Measurements from ENCODE around the gene EVX1. TPM values are rescaled to one million over a fixed set of nuclear protein-coding genes. Genes with fewer than 3 reads are reported as not detected.

The EVX1 gene
- total RNA-seq, 2 donors from 2014 or later = not detected

- TF ChIP-seq CTCF (IDR thresholded peaks at IDR 0.05) = no peak
- no peak overlapping the region for H3K4me3 ChIP-seq
- H3K9me3 ChIP-seq = no peaks in the 10 kb centered on the region
- H3K27ac ChIP-seq = no peak overlapping the region
- peaks cover 49 to 69% of the 10 kb centered on the region in 2 donors for H3K27me3 ChIP-seq
- H3K4me1 ChIP-seq = peaks cover 0 to 35% of the 10 kb centered on the region in 2 donors
- no peaks in the 10 kb centered on the region for H3K36me3 ChIP-seq
- DNase-seq (ENCODE audit: low spot score) = no peak
Measured at GRCh38 chr7:27248911-27249723, 6.5 kb downstream of the EVX1 start.

DNA sequence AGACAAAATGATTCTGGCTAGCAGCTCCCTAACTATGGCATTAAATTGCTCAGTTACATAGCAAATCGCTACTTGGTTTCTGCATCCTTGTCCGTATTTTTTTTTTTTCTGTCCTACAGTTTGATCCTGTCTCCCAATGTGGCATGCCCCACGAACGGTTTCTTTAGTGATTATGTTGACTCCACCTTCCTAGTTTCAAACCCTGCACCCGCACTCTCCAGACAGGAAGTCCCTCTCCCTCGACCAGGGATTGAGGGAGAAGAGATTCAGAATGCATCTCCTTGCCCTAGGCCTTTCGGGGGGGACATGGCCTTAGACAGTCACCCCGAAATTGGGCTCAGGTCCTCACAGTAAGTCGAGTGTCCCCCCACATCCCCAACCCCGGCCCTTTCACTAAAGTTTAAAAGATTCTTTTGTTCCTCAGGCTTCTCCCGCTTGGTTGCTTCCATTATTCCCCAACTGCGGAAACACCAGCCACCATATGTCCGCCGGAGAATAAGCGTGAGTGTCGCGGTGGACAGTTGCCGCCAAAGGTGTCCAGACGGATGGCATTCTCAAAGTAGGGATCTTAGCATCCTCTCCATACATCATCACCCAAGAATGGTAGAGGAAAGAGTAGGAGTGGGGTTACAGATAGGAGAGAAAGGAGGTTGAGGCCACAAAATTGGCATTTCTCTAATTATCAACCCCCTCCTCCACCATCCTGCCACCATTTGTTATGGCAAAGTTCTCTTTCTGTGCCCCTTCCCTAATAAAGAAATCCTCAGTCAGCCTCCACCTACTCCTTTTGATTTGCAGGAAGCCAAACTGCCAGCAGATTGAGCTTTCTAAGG is 7.3 kb downstream of the EVX1 start:
- Histone ChIP-seq H3K27me3 (peaks cover 40 to 61% of the 10 kb centered on the region in 2 donors), H3K4me1 (peaks cover 0 to 33% of the 10 kb centered on the region in 2 donors), H3K4me3 (no peak overlapping the region), H3K9me3 (no peaks in the 10 kb centered on the region), H3K36me3 (no peaks in the 10 kb centered on the region), H3K27ac (no peak overlapping the region)
- TF ChIP-seq CTCF (IDR thresholded peaks at IDR 0.05) = no peak
- no peak for DNase-seq (ENCODE audit: low spot score)

GRCh38 chr7:27250557-27251070 is 8.0 kb downstream of the EVX1 start:
- peaks cover 0 to 26% of the 10 kb centered on the region in 2 donors for H3K4me1 ChIP-seq
- no peak overlapping the region for H3K4me3 ChIP-seq
- no peaks in the 10 kb centered on the region for H3K9me3 ChIP-seq
- H3K27ac ChIP-seq = no peak overlapping the region
- TF ChIP-seq CTCF (IDR thresholded peaks at IDR 0.05) = no peak
- no peaks in the 10 kb centered on the region for H3K36me3 ChIP-seq
- H3K27me3 ChIP-seq = peaks cover 35 to 54% of the 10 kb centered on the region in 2 donors
- no peak for DNase-seq (ENCODE audit: low spot score)

- Histone ChIP-seq H3K27ac (no peak overlapping the region), H3K4me3 (peak overlapping the region in 1 of 2 donors; percentile 3), H3K27me3 (peaks cover 34 to 49% of the 10 kb centered on the region in 2 donors), H3K4me1 (peaks cover 0 to 21% of the 10 kb centered on the region in 2 donors), H3K36me3 (no peaks in the 10 kb centered on the region), H3K9me3 (no peaks in the 10 kb centered on the region)
- TF ChIP-seq CTCF (IDR thresholded peaks at IDR 0.05) = no peak
- no peak for DNase-seq (ENCODE audit: low spot score)
Measured at GRCh38 chr7:27251136-27251651, 8.6 kb downstream of the EVX1 start.

DNA sequence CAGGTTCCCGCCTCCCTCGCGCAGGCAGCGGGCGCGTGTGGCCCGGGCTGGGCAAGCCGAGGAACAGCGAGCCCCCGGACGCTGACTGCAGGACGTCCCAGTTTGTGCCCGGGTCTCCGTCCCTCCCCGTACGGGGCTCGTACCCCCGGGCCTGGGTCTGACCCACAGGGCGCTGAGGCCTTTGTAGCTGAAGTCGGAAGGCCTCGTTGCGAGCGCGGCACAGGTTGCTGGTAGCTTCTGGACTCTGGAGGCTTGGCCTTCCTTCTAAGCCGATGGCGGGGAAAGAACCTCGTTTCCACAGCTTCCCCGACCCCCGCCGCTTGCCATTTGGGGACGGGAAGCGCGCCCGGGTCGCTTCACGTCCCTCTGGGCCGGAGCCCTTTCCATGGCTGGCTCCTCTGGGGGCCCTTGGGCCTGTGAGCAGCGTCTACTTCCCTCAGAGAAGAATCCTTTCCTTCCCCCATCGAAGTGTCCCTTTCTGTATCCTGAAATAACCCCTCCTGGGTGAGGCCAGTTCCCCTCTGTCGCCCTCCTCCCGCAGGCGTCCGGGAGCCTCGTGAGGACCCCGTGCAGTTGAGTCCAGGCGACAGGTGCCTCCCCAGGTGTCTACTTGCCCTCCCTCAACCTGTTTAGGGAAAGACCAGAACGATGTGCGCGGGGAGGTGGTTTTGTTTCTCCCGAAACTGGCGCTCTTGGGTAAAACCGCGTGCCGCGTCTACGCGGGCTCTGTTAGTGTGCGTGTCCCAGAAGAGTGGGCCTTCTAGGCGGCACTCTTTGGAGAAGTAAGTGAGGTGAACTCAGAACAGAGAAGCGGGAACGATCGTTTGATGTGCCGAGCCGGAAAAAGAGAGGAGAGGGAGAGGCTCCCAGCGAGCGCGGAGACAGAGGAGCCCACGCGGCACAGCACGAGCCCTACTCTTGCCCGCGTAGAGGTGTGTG is 9.3 kb downstream of the EVX1 start:
- no peak for DNase-seq (ENCODE audit: low spot score)
- H3K27ac ChIP-seq = no peak overlapping the region

More for the DNA sequence above, 9.3 kb downstream of the EVX1 start:
- Histone ChIP-seq H3K27me3 (peaks cover 28 to 42% of the 10 kb centered on the region in 2 donors), H3K4me3 (peak overlapping the region in 1 of 2 donors; percentile 3), H3K4me1 (peaks cover 0 to 16% of the 10 kb centered on the region in 2 donors), H3K9me3 (no peaks in the 10 kb centered on the region), H3K36me3 (no peaks in the 10 kb centered on the region)
- TF ChIP-seq CTCF (IDR thresholded peaks at IDR 0.05) = no peak

All from right atrium auricular region (tissue), 2 donors.